ENCODE measurements around the gene GABBR2. TPM values are rescaled to one million over a fixed set of nuclear protein-coding genes. Genes with fewer than 3 reads are reported as not detected.

The GABBR2 gene
- polyA plus RNA-seq, 3 donors, result 3.6 to 6.0 (median 3.8) TPM

DNA sequence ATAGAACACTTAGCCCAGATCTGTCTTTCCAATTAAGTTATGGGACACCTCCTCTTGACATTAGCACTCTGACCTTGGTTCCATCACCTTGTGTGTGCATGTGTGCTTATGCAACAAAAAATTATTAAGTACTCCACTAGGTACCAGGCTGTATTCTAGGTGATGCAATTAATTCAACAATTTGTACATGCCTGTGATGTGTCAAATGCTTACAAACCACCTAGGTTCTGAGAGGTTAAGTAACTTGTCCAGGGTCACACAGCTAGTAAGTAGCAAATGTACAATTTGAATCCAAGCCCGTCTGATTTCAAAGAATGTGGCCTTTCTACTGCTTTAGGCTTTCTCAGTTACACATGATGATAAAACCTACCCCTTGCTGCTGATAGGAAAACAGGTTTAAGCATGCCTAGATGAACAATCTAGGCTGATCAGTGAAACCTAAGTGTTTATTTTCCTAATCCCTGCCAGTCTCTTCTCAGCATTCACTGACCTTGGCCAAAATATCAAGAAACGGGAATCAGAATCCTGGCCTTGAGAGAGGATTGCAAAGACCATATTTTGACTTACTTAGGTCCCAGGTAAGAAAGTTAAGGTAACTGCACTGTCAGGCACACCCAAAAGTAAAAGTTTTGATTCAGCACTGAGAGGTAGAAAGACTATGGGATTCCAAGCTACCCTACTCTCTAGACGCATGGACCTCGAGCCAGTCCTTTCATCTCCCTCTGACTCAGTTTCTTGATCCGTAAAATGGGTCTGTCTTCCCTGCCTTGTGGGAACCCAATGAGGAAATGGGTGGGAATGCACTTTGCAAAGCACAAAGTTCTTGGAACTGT is 454.3 kb downstream of the GABBR2 start:
- DNase-seq (ENCODE audit: low read depth in 3 of 3, low spot score in 2 of 3), result no peak

DNA sequence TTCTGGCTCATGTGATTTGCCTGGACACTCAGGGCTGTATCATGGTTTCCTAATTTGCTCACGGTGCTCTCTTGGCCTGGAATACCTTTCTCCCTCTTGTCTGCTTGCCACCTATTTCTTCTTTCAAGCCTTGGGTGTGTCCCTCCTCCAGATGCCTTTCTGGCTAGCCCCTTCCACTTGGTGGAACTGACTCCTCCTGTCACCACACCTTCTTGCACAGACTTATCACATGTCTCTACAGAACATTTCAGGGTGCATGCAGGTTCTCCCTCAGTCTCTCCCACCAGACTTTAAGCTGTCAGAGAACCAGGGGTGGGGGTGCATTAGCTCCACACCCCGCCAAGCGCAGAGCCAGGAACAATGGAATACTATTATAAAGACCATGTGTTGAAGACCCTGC is 455.2 kb downstream of the GABBR2 start:
- no peak for DNase-seq (ENCODE audit: low read depth in 3 of 3, low spot score in 2 of 3)

DNA sequence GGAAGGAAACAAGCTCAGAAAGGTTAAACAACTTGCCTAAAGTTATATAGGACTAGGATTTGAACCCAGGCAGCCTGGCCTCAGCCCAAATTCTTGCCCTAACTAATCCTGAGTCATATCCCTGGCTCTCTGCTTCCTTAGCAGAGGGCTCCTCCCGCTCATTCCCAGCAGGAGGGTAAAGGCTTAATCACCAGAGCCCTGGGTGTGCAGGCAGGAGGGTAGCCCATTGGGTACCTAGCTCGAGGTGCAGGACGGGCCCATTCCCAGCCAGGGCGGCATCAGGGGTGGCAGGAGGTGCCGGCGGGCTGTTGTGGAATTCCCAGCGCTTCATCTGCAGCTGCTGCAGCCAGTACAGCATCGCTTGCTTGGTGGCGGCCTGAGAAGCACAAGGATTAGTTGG is 457.2 kb downstream of the GABBR2 start:
- DNase-seq (ENCODE audit: low read depth in 3 of 3, low spot score in 2 of 3), result no peak

DNA sequence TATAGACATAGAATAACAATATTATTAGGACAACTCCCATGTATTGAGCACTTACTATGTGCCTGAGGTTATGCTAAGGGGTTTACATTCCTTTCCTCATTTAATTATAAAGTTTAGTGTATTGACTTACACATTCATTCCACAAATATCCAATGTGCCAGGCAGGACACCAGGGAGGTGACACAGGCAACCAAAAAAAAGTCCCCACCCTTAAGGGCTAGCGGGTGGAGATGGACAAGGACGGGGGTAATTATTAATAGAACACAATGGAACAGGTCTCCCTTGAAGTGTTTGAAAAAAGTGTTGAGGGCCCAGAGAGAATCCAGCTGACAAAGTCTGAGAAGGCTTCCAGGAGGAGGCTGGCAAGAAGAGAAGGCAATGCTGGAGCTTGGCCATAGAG is 459.0 kb downstream of the GABBR2 start:
- DNase-seq (ENCODE audit: low read depth in 3 of 3, low spot score in 2 of 3), result no peak

DNA sequence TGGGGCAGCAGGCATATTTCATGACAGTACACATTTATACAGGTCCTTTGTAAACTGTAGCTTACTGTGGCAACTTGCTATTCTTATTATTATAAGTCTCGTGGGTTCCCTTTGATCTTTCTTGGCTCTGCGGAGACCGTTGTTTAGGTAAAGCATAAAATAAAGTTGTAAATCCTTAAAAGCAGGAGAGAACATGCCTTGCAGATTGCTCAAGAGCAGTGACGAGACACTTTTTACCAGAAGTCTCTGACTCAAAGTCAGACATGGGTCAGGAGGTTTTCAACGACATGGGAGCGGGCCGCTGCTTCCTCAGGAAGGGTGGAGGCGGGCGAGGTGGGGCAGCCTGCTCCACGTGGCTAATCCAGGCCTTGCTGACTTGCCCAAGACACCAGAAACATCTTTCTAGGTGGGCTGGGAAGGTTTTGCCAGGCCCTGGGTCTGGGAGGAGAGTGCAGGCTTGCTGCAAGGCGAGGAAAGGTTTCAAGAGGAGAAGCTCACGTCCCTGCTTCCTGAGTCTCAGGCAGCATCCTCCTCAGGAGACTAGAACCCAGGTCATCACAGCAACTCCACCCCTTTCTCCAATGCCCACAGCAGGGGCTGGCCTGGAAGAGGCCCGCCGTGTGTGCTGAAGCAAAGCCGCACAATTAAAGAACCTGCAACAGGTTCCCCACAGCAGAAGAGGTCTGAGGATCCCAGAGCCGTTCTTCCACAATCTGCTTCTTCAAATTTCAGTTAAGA is 459.8 kb downstream of the GABBR2 start:
- no peak for DNase-seq (ENCODE audit: low read depth in 3 of 3, low spot score in 2 of 3)

DNA sequence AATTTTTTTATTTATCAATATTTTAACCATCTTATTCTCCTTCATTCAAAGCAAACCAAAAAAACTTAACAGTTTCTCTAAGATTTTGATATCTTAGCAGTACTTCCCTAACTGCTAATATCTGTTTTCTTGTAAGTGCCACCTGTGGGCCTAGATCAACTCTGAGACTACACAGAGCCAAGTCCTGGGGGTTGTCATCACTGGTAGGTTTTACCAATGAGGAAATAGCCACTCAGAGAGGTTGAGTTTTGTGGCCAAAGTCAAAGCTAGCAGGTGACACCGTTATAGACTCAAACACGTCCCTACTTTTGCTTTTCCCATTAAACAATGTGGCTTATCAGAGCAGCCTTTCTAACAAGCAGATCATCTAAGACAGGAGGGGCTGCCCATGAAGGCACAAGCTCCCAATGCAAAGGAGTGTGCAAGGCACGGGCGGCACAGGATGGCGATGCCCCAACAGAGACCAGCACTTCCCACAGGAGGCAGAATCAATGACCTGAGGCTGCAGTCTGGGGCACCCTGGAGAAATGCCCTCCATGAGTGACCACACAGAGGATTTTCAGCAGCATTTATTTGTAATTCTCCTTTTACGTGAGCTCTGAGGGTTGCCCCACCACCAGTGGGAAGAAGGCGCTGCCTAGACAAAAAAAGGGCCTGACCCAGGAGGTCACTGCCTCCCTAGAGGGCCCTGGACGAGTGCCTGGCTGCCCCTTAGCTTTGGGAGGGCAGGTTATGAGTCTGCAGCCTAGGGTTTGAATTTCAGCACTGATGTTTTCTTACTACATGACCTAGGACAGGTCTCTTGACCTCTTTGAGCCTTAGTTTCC is 460.7 kb downstream of the GABBR2 start:
- no peak for DNase-seq (ENCODE audit: low read depth in 3 of 3, low spot score in 2 of 3)

DNA sequence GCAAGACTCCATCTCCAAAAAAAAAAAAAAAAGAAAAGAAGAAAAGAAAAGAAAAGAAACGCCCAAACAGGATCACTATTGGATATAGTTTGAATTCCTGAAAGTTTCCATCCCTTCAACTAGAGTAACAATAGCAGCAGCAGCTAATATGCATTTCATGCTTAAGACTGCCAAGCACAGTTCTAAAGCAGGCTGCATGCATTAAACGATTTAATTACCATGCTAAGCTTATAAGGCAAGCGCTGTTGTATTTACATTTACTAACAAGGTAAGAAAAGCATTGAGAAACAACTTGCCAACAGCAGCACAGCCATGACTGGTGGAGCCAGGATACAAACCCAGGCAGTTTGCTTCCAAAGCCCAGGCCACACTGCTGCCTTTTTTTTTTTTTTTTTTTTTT is 466.3 kb downstream of the GABBR2 start:
- no peak for DNase-seq (ENCODE audit: low read depth in 3 of 3, low spot score in 2 of 3)

DNA sequence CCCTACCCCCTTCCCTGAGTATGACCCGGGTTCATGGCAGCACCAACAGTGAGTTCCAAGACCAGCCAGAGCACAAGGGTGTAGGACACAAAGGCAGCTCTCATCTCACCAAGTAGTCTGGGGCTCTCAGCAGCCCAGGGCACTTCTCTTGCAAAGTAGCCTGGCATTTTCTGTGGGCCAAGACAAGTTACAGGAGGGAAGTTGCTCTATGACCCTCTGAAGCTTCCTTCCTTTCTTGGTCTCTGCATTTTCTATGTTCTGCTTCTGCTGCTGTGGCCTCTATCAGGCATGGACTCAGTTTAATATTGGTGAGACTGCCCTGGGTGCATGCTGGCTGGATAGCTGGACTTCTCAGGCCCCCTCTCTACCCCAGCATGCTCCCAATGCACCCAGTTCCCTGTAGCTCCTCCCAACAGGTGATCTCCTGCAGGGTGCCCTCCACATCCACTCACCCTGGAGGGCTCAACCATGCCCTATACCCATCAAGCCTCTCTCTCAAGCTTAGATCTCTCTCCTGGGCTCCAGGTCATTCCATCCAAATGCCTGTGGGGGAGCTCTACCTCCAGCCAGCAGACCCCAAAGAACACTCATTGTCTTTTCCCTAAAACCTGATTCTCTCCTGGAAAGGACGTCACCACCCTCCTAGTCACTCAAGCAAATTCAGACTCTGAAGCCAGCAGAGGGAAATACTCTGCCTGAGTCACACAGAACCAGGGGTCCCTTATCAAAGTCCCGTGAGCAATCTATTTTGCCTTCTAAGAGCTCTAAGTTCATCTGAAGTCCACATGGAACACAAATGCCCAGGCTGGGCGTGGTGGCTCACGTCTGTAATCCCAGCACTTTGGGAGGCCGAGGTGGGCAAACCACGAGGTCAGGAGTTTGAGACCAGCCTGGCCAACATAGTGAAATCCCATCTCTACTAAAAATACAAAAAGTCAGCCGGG is 467.1 kb downstream of the GABBR2 start:
- DNase-seq (ENCODE audit: low read depth in 3 of 3, low spot score in 2 of 3), result no peak

DNA sequence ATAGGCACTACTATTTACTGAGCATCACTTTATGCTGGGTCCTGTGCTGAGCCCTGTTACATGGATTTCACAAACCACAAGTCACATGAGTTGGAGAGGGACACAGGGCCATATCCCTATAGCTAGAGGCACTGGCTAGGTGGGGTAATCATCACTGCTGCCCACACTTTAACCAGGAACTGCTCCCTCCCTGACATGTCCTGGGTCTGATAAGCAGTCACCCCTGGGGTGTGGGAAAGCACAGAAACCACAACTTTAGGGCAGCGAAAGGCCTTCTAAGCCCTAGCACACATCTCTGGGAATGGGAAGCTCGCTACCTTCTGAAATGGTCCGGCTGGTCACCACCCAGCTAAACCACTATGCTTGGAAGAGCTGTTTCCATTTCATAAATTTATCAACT is 468.3 kb downstream of the GABBR2 start:
- DNase-seq (ENCODE audit: low read depth in 3 of 3, low spot score in 2 of 3), result no peak

Other genes starting within 250 kb of the GABBR2 start
- 10 to 100 TPM; 21.0 to 22.4 (median 21.9) TPM for gene ANKS6, start 87.6 kb upstream of the GABBR2 start, polyA plus RNA-seq (ENCODE audit: insufficient read length in 3 of 3)
- gene GALNT12, start 98.7 kb upstream of the GABBR2 start, polyA plus RNA-seq (ENCODE audit: insufficient read length in 3 of 3), result 1 to 10 TPM; 6.4 to 8.8 (median 8.6) TPM
- 10 to 100 TPM; 25.8 to 33.0 (median 29.8) TPM for gene COL15A1, start 235.0 kb upstream of the GABBR2 start, polyA plus RNA-seq (ENCODE audit: insufficient read length in 3 of 3)